Measurements from ENCODE around the gene ZNF320.

GRCh38 chr19:52897138-52897935 is at the start of gene ZNF320:
- no peak for TF ChIP-seq GATA3 (IDR thresholded peaks at IDR 0.05; ENCODE audit: low read depth, low read length)
- no peak for TF ChIP-seq GATA2 (IDR thresholded peaks at IDR 0.05; ENCODE audit: low read depth, low read length)

All from SH-SY5Y (cell line).